Body of pancreas (tissue), 4 donors: Measurements from ENCODE around the gene INHBC.

Source experiments
- POLR2A ChIP-seq, 3 donors: fragments of 450-650 bp; IDR thresholded peaks; one replicate each; pipeline ENCODE4 v1.6.1; 2016; ENCODE audit warnings: antibody characterized with exemption in 3 of 3, mild to moderate bottlenecking in 2 of 3
- TF ChIP-seq, protein P1 (sequence below), 7 experiments: fragments of 450-650 bp in 4 of 7; fragments of 200-600 bp in 3 of 7; sonication (generic) in 3 of 7; IDR thresholded peaks; one replicate each; pipeline ENCODE4 v1.5.1; 2016 to 2019; ENCODE audit warnings: antibody characterized with exemption in 7 of 7

- TF ChIP-seq, protein P1, sequence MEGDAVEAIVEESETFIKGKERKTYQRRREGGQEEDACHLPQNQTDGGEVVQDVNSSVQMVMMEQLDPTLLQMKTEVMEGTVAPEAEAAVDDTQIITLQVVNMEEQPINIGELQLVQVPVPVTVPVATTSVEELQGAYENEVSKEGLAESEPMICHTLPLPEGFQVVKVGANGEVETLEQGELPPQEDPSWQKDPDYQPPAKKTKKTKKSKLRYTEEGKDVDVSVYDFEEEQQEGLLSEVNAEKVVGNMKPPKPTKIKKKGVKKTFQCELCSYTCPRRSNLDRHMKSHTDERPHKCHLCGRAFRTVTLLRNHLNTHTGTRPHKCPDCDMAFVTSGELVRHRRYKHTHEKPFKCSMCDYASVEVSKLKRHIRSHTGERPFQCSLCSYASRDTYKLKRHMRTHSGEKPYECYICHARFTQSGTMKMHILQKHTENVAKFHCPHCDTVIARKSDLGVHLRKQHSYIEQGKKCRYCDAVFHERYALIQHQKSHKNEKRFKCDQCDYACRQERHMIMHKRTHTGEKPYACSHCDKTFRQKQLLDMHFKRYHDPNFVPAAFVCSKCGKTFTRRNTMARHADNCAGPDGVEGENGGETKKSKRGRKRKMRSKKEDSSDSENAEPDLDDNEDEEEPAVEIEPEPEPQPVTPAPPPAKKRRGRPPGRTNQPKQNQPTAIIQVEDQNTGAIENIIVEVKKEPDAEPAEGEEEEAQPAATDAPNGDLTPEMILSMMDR (IDR thresholded peaks at IDR 0.05) = no peak
- no peak for TF ChIP-seq POLR2A (IDR thresholded peaks at IDR 0.05)
These were observed 35.8 kb downstream of the INHBC start for GRCh38 chr12:57470286-57470969.
